NCI-H2227 (cell line): ENCODE measurements around the gene COBL.

Experiments
- DNase-seq: peaks from one replicate; lab custom pipeline; 2025; ENCODE audit not compliant: unreplicated experiment; lab: John Stamatoyannopoulos, UW

The COBL gene

GRCh38 chr7:51306761-51307160 lies 9.8 kb downstream of the COBL start:
- no peak for DNase-seq

- no peak for DNase-seq
These were observed 11.9 kb downstream of the COBL start for GRCh38 chr7:51304729-51305128.

- no peak for DNase-seq
These were observed 13.5 kb downstream of the COBL start for GRCh38 chr7:51303142-51303525.

GRCh38 chr7:51301806-51302205 lies 14.8 kb downstream of the COBL start:
- DNase-seq = no peak

GRCh38 chr7:51300762-51301674 lies 15.6 kb downstream of the COBL start:
- no peak for DNase-seq

GRCh38 chr7:51299391-51300133 lies 17.0 kb downstream of the COBL start:
- DNase-seq = no peak

- DNase-seq = no peak
These were observed 17.7 kb downstream of the COBL start for GRCh38 chr7:51298912-51299311.

GRCh38 chr7:51297986-51298385 lies 18.6 kb downstream of the COBL start:
- no peak for DNase-seq

- DNase-seq = no peak
These were observed 21.0 kb downstream of the COBL start for GRCh38 chr7:51295440-51296245.

- no peak for DNase-seq
These were observed 24.0 kb downstream of the COBL start for GRCh38 chr7:51292596-51292995.

GRCh38 chr7:51290702-51291540 lies 25.7 kb downstream of the COBL start:
- no peak for DNase-seq

GRCh38 chr7:51290304-51290637 lies 26.3 kb downstream of the COBL start:
- no peak for DNase-seq

- no peak for DNase-seq
These were observed 26.8 kb downstream of the COBL start for GRCh38 chr7:51289623-51290303.

- DNase-seq = no peak
These were observed 27.6 kb downstream of the COBL start for GRCh38 chr7:51288896-51289622.

- DNase-seq = no peak
These were observed 30.2 kb downstream of the COBL start for GRCh38 chr7:51286401-51286800.

GRCh38 chr7:51280156-51280555 lies 36.5 kb downstream of the COBL start:
- no peak for DNase-seq

GRCh38 chr7:51279391-51280023 lies 37.1 kb downstream of the COBL start:
- no peak for DNase-seq

GRCh38 chr7:51278797-51279196 lies 37.8 kb downstream of the COBL start:
- DNase-seq = no peak

GRCh38 chr7:51276967-51277366 lies 39.6 kb downstream of the COBL start:
- DNase-seq = no peak
